NCI-H1436 (cell line): ENCODE measurements around the gene PIM3.
A peak's percentile ranks its signal among the peaks of the same experiment; 100 is the strongest.

Experiments used
- DNase-seq: peaks from one replicate; lab custom pipeline; 2025; lab: John Stamatoyannopoulos, UW

The PIM3 gene

DNA sequence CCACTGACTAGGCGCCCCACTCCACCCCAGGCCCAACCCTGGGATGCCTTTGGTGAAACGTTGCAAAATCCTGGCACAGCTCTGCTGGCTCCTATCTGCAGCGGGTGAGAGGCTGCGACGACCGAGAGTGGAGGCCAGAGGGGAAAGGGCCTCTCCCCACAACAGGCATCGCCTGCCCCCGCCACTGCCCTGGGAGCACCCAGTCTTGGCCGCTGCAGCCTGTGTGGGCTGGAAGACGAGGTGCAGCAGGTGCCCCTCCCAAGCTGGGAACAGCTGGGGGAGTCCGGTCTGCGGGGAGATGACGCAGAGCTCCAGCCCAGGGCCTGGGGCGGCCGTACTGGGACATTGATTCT, 4.2 kb upstream of the PIM3 start:
- no peak for DNase-seq

GRCh38 chr22:49956914-49957825, 3.4 kb upstream of the PIM3 start:
- DNase-seq: no peak

DNA sequence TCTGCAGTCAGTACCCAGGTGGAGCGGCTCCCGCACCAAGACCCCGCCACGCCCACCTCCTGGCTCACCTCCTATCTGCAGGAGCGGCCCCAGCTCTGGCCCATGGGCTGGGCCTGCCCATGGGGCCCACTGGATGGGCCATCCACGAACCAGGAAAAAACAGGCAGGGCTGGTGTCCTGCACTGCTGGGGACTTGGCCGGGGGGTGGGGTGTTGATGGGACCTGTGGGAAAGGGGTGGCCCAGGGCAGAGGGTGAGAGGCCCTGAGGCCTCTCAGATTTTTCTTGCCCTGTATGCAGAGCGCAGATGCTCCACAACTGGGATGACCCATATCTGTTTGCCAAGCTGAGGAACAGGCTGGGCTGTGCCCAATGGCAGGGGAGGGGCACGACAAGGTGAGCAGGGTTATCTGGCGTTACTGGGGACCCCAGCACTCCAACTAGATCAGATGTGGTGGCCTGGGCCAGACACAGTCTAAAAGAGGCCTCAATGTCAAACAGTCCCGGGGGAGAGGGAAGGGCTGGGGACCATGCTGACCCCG, 2.7 kb upstream of the PIM3 start:
- DNase-seq: no peak

DNA sequence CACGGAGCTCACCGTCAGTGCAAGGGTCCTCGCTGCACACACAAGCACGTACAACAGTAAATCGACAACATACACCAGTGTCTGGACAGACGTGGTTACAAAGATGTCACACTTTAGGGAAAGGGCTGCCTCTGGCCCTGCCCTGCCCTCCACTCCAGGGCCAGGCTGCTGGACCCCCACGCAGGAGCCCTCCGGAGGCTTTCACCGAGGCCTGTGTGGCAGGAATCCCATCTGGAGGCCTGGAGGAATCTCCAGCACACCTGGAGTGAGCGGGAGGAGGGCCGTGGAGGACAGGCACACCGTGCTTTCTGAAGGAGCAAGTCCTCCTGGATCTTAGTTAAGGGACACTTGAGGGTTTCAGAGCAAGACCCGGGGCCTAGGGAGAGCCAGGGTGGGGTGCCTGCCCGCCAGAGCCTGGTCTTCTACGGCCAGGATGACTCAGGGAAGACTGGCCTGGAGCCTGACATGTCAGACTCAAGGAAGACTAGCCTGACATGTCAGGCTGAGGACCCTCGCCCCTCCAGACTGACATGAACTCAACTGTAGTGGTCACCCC, 2.1 kb upstream of the PIM3 start:
- no peak for DNase-seq

GRCh38 chr22:49958931-49959781, 1.4 kb upstream of the PIM3 start:
- DNase-seq: no peak

- no peak for DNase-seq
Measured at GRCh38 chr22:49959782-49960158, 802 bp upstream of the PIM3 start.

DNA sequence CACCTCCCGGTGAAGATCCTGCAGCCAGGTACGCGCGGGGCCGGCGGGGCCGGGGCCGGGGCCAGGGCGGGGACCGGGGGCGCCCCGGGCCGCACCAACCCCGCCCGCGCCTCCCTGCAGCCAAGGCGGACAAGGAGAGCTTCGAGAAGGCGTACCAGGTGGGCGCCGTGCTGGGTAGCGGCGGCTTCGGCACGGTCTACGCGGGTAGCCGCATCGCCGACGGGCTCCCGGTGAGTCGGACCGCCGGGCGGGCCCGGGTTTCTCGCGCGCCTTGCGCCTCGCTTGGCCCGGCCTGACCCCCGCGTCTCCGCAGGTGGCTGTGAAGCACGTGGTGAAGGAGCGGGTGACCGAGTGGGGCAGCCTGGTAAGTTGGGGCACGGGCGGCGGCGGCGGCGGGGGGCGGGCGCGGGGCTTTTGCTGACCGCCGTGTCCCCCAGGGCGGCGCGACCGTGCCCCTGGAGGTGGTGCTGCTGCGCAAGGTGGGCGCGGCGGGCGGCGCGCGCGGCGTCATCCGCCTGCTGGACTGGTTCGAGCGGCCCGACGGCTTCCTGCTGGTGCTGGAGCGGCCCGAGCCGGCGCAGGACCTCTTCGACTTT, 531 bp downstream of the PIM3 start:
- no peak for DNase-seq

DNA sequence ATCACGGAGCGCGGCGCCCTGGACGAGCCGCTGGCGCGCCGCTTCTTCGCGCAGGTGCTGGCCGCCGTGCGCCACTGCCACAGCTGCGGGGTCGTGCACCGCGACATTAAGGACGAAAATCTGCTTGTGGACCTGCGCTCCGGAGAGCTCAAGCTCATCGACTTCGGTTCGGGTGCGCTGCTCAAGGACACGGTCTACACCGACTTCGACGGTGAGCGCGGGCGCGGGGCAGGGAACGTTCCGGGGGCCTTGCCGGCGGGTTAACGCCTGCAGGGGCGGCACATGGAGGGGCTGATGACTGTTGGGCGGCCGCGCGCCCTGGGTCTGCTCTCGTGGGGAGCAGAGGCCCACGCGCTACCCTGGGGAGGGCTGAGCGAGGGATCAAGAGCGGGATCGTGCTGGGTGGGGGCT, 1.0 kb downstream of the PIM3 start:
- DNase-seq: no peak

GRCh38 chr22:49962012-49962750, 1.6 kb downstream of the PIM3 start:
- peak; percentile 57 for DNase-seq

DNA sequence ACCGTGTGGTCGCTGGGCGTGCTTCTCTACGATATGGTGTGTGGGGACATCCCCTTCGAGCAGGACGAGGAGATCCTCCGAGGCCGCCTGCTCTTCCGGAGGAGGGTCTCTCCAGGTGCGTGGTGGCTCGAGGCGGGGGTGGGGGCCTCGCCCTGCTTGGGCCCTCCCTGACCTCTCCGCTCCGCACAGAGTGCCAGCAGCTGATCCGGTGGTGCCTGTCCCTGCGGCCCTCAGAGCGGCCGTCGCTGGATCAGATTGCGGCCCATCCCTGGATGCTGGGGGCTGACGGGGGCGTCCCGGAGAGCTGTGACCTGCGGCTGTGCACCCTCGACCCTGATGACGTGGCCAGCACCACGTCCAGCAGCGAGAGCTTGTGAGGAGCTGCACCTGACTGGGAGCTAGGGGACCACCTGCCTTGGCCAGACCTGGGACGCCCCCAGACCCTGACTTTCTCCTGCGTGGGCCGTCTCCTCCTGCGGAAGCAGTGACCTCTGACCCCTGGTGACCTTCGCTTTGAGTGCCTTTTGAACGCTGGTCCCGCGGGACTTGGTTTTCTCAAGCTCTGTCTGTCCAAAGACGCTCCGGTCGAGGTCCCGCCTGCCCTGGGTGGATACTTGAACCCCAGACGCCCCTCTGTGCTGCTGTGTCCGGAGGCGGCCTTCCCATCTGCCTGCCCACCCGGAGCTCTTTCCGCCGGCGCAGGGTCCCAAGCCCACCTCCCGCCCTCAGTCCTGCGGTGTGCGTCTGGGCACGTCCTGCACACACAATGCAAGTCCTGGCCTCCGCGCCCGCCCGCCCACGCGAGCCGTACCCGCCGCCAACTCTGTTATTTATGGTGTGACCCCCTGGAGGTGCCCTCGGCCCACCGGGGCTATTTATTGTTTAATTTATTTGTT, 2.4 kb downstream of the PIM3 start:
- DNase-seq: no peak

- DNase-seq: no peak
Measured at GRCh38 chr22:49963647-49964026, 3.1 kb downstream of the PIM3 start.

GRCh38 chr22:49964136-49965090, 3.8 kb downstream of the PIM3 start:
- no peak for DNase-seq

DNA sequence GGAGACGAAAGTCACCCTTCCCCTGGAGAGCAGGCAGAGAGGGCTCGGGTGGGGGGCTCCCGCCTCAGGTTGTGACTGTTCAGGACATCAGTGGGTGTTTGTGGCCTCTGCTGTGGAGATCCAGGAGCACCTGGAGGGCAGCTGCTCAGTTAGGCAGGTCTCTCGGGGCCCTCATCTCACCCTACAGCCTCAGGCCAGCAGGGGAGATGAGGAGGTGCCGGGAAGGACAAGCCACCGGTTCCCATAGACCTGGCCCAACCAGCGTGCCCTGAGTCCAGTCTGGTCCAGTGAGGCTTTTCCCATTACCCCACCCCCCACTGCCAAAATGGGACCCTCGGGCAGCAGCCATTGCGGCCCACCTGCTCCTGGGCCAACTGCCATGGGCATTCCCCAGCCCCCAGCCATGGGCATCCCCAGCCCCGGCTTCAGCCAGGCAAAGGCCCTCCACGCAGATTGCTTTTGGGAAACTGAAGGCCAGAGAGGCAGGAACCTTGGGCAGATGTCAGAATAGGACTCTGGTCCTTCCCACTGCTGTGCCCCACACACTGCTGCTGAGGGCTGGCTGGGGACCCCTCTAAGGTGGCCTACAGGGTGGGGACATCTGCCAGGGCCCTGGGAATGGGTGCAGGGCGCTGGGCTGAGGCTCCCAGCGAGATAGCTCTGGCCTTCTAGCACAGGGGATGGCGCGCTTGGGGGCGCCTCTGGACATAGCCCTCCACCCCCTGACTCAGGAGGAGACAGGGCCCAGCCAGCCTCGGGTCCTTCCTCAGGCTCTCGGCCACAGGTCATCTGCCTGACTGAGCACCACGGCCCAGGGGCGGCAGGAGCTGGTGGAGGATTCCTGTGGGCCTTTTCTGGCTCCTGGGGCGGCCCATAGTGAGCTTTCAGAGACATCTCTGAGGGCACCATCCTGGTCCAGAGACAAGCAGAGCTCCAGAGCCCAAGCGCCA, 4.8 kb downstream of the PIM3 start:
- DNase-seq: no peak

DNA sequence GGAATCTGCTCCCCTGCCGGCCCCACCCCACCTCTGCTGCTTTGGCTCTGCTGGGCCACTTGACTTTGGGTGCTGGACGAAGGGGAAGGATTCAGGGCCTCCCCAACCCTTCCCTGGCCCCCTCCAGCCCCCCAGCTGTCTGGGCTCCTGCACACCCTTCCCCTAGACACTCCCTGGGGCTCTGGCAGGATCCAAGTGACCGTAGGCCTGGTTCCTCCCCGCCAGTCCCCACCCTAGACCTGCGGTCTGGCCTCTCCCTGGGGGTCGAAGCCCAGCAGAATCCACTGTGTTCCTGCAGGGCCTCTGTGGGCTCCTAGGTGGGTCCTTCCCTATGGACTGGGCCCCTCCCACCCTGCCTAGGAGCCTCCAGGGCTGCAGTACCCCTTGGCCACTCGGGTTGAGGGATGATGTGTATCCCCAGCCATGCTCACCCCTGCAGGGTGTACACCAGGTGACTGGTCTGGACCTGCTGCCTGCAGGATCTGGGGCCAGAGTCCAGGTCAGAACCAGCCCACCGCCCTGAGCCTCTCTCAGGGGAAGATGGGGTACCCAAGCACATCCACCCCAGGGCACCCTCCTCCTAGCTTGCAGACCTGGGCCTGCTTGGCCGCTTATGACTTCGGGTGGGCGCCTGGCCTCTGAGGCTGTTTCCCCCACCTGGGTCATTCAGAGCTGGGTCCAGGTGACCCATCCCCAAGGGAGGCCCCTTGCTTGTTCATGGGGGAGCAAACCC, 5.6 kb downstream of the PIM3 start:
- DNase-seq: no peak

GRCh38 chr22:49966774-49967705, 6.5 kb downstream of the PIM3 start:
- no peak for DNase-seq

GRCh38 chr22:49967706-49968208, 7.2 kb downstream of the PIM3 start:
- no peak for DNase-seq
